HepG2 (cell line): ENCODE measurements around the gene ASCL3. TPM values are rescaled to one million over a fixed set of nuclear protein-coding genes. Genes with fewer than 3 reads are reported as not detected.

Experiments
- CBX5 ChIP-seq: sonication (generic); formaldehyde crosslinking; IDR thresholded peaks from 2 replicates; pipeline ENCODE4 v1.4.0; 2020; ENCODE audit warnings: missing genetic modification reagents, borderline replicate concordance
- EED ChIP-seq: sonication (generic); formaldehyde crosslinking; IDR thresholded peaks from 2 replicates; pipeline ENCODE4 v1.5.0; 2020; ENCODE audit warnings: mild to moderate bottlenecking, missing genetic modification reagents
- ISX ChIP-seq: sonication (generic); formaldehyde crosslinking; conservative IDR thresholded peaks from 2 replicates; pipeline ENCODE4 v1.5.0; 2020; ENCODE audit warnings: missing genetic modification reagents
- NBN ChIP-seq: fragments of 450-650 bp; conservative IDR thresholded peaks from 2 replicates; pipeline ENCODE4 v1.6.1; 2017
- RXRB ChIP-seq: IDR thresholded peaks from 2 replicates; pipeline ENCODE4 v1.6.1; 2016; ENCODE audit warnings: borderline replicate concordance, missing genetic modification reagents, missing compliant biosample characterization
- TOE1 ChIP-seq: sonication (generic); formaldehyde crosslinking; IDR thresholded peaks from 2 replicates; pipeline ENCODE4 v1.4.0; 2020; ENCODE audit warnings: mild to moderate bottlenecking, missing genetic modification reagents
- ZBTB21 ChIP-seq: sonication (generic); formaldehyde crosslinking; IDR thresholded peaks from 2 replicates; pipeline ENCODE4 v1.4.0; 2020; ENCODE audit warnings: missing genetic modification reagents
- ZNF230 ChIP-seq: sonication (generic); formaldehyde crosslinking; IDR thresholded peaks from 2 replicates; pipeline ENCODE4 v1.4.0; 2020; ENCODE audit warnings: mild to moderate bottlenecking, missing genetic modification reagents
- ZNF333 ChIP-seq: sonication (generic); formaldehyde crosslinking; IDR thresholded peaks from 2 replicates; pipeline ENCODE4 v1.4.0; 2020; ENCODE audit warnings: mild to moderate bottlenecking, missing genetic modification reagents, borderline replicate concordance
- ZNF382 ChIP-seq: sonication (generic); formaldehyde crosslinking; IDR thresholded peaks from 2 replicates; pipeline ENCODE4 v1.5.0; 2020; ENCODE audit warnings: missing genetic modification reagents, mild to moderate bottlenecking, borderline replicate concordance
- ZSCAN20 ChIP-seq: sonication (generic); formaldehyde crosslinking; IDR thresholded peaks from 2 replicates; pipeline ENCODE4 v1.4.0; 2020; ENCODE audit warnings: missing genetic modification reagents, mild to moderate bottlenecking, borderline replicate concordance
- polyA plus RNA-seq, 8 experiments: library from polyadenylated mRNA; depleted of rRNA in 3 of 8; stranded (reverse) in 7 of 8; unstranded in 1 of 8; fragments of >200 nt; fragmentation: Illumina TruSeq in 4 of 8; extraction: Trizol in 4 of 8; gene quantifications; 2 replicates each; pipeline versions ENCODE4 v1.2.1 to v1.2.3, GENCODE V29; 2011 to 2016; ENCODE audit warnings: low read depth in 4 of 8, missing spikeins in 1 of 8, mixed read lengths in 1 of 8; ENCODE audit not compliant: insufficient read depth in 1 of 8
- total RNA-seq, 5 experiments: library from RNA; depleted of rRNA; stranded (reverse); fragments of >200 nt; fragmentation: Illumina TruSeq; extraction: Trizol; gene quantifications; 2 replicates each; pipeline ENCODE4 v1.2.3, GENCODE V29; 2016; ENCODE audit warnings: low read depth in 1 of 5
- TF ChIP-seq, protein P1 (sequence below): sonication (generic); formaldehyde crosslinking; conservative IDR thresholded peaks from 2 replicates; pipeline ENCODE4 v1.4.0; 2020; ENCODE audit warnings: missing genetic modification reagents
- TF ChIP-seq, protein P2 (sequence below): sonication (generic); formaldehyde crosslinking; conservative IDR thresholded peaks from 2 replicates; pipeline ENCODE4 v1.4.0; 2020; ENCODE audit warnings: missing genetic modification reagents
- TF ChIP-seq, protein P3 (sequence below): sonication (generic); formaldehyde crosslinking; IDR thresholded peaks from 2 replicates; pipeline ENCODE4 v1.4.0; 2020; ENCODE audit warnings: missing genetic modification reagents
- TF ChIP-seq, protein P4 (sequence below): sonication (generic); formaldehyde crosslinking; IDR thresholded peaks from 2 replicates; pipeline ENCODE4 v1.5.0; 2020; ENCODE audit warnings: missing genetic modification reagents
- TF ChIP-seq, protein P5 (sequence below): sonication (generic); formaldehyde crosslinking; IDR thresholded peaks from 2 replicates; pipeline ENCODE4 v1.5.0; 2020; ENCODE audit warnings: mild to moderate bottlenecking, missing genetic modification reagents, borderline replicate concordance

Gene ASCL3
- total and polyA plus RNA-seq, 2 of the 13 experiments (the other 11 are each of a cell fraction or from before 2014, with no cell fraction given) = not detected

DNA sequence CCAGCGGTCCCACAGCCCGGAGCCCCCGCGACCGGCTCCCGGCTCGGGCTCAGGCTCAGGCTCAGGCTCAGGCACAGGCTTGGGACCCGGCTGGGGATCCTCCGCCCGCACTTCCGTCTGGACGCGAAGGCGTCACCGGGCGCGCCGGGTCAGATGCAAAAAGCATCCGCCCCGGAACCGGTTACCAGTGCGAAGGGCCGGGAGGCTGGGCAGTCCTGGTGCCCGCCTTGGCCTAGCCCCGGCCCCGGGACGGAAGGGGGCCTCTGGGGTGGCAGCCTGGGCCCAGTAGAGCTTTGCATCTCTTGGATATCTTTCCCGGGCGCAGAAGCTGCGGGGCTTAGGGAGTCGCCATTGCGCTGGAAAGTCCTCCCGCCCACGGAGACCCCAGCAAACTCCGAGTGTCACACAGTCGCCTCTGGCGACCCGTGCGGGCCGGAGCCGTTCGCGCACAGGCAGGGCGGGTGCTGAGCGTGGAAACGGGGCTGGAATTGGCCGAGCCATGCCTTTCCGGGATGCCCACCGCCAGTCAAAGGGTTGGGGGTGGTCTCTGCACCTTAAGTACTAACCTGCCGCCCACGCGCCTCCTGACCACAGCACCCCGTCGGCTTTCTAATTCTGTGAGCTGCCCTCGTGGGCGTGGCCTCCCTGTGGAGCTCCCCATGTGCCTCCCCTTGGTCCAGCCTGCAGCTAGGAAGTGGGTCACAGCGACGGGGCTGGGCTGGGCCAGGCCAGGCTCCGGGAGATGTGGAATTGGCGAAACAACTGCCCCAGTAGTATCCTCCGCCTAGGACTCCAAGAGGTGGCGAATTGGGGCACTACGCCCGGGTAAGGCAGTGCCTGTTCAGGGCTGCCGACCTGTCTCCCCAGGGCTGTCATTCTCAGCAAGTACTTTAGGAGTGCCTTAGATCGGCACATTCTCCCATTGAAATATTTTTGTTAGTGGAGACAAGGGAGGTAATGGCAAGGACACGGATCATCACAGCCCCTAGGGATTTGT, 21.8 kb upstream of the ASCL3 start, which contains the start of gene TMEM9B (continued):
- TF ChIP-seq, protein P1, sequence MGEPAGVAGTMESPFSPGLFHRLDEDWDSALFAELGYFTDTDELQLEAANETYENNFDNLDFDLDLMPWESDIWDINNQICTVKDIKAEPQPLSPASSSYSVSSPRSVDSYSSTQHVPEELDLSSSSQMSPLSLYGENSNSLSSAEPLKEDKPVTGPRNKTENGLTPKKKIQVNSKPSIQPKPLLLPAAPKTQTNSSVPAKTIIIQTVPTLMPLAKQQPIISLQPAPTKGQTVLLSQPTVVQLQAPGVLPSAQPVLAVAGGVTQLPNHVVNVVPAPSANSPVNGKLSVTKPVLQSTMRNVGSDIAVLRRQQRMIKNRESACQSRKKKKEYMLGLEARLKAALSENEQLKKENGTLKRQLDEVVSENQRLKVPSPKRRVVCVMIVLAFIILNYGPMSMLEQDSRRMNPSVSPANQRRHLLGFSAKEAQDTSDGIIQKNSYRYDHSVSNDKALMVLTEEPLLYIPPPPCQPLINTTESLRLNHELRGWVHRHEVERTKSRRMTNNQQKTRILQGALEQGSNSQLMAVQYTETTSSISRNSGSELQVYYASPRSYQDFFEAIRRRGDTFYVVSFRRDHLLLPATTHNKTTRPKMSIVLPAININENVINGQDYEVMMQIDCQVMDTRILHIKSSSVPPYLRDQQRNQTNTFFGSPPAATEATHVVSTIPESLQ (CRISPR knock-in tag) = no peak
- TF ChIP-seq EED (CRISPR knock-in tag) (peak; percentile 67; the same call in 1 of the 2 replicates), TOE1 (no peak), ZBTB21 (CRISPR knock-in tag) (no peak; the same call in 1 of the 2 replicates), ZNF333 (no peak), RXRB (CRISPR knock-in tag) (no peak), NBN (no peak), CBX5 (CRISPR knock-in tag) (no peak; the same call in 1 of the 2 replicates), ZNF230 (CRISPR knock-in tag) (0 out of 2 replicates have a peak, but pooled peaks have one; percentile 46), ISX (no peak; the same call in none of the 2 replicates), ZNF382 (CRISPR knock-in tag) (no peak), ZSCAN20 (CRISPR knock-in tag) (no peak; the same call in 1 of the 2 replicates)
- TF ChIP-seq, protein P2, sequence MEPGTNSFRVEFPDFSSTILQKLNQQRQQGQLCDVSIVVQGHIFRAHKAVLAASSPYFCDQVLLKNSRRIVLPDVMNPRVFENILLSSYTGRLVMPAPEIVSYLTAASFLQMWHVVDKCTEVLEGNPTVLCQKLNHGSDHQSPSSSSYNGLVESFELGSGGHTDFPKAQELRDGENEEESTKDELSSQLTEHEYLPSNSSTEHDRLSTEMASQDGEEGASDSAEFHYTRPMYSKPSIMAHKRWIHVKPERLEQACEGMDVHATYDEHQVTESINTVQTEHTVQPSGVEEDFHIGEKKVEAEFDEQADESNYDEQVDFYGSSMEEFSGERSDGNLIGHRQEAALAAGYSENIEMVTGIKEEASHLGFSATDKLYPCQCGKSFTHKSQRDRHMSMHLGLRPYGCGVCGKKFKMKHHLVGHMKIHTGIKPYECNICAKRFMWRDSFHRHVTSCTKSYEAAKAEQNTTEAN = peak; percentile 75; the same call in 1 of the 2 replicates
- TF ChIP-seq, protein P3, sequence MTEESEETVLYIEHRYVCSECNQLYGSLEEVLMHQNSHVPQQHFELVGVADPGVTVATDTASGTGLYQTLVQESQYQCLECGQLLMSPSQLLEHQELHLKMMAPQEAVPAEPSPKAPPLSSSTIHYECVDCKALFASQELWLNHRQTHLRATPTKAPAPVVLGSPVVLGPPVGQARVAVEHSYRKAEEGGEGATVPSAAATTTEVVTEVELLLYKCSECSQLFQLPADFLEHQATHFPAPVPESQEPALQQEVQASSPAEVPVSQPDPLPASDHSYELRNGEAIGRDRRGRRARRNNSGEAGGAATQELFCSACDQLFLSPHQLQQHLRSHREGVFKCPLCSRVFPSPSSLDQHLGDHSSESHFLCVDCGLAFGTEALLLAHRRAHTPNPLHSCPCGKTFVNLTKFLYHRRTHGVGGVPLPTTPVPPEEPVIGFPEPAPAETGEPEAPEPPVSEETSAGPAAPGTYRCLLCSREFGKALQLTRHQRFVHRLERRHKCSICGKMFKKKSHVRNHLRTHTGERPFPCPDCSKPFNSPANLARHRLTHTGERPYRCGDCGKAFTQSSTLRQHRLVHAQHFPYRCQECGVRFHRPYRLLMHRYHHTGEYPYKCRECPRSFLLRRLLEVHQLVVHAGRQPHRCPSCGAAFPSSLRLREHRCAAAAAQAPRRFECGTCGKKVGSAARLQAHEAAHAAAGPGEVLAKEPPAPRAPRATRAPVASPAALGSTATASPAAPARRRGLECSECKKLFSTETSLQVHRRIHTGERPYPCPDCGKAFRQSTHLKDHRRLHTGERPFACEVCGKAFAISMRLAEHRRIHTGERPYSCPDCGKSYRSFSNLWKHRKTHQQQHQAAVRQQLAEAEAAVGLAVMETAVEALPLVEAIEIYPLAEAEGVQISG = peak; percentile 88
- TF ChIP-seq, protein P4, sequence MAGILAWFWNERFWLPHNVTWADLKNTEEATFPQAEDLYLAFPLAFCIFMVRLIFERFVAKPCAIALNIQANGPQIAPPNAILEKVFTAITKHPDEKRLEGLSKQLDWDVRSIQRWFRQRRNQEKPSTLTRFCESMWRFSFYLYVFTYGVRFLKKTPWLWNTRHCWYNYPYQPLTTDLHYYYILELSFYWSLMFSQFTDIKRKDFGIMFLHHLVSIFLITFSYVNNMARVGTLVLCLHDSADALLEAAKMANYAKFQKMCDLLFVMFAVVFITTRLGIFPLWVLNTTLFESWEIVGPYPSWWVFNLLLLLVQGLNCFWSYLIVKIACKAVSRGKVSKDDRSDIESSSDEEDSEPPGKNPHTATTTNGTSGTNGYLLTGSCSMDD (CRISPR knock-in tag) = no peak
- TF ChIP-seq, protein P5, sequence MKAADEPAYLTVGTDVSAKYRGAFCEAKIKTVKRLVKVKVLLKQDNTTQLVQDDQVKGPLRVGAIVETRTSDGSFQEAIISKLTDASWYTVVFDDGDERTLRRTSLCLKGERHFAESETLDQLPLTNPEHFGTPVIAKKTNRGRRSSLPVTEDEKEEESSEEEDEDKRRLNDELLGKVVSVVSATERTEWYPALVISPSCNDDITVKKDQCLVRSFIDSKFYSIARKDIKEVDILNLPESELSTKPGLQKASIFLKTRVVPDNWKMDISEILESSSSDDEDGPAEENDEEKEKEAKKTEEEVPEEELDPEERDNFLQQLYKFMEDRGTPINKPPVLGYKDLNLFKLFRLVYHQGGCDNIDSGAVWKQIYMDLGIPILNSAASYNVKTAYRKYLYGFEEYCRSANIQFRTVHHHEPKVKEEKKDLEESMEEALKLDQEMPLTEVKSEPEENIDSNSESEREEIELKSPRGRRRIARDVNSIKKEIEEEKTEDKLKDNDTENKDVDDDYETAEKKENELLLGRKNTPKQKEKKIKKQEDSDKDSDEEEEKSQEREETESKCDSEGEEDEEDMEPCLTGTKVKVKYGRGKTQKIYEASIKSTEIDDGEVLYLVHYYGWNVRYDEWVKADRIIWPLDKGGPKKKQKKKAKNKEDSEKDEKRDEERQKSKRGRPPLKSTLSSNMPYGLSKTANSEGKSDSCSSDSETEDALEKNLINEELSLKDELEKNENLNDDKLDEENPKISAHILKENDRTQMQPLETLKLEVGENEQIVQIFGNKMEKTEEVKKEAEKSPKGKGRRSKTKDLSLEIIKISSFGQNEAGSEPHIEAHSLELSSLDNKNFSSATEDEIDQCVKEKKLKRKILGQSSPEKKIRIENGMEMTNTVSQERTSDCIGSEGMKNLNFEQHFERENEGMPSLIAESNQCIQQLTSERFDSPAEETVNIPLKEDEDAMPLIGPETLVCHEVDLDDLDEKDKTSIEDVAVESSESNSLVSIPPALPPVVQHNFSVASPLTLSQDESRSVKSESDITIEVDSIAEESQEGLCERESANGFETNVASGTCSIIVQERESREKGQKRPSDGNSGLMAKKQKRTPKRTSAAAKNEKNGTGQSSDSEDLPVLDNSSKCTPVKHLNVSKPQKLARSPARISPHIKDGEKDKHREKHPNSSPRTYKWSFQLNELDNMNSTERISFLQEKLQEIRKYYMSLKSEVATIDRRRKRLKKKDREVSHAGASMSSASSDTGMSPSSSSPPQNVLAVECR (CRISPR knock-in tag) = peak; percentile 98
